GM21528 (cell line): Measurements from ENCODE around the gene GPR17.

ENCODE experiments used
- ATAC-seq: cut with Tn5 transposase; IDR thresholded peaks from one replicate; pipeline ENCODE4 v1.9.1; 2021; ENCODE audit warnings: mild to moderate bottlenecking, moderate library complexity; ENCODE audit not compliant: unreplicated experiment, low FRiP score

GPR17 gene

DNA sequence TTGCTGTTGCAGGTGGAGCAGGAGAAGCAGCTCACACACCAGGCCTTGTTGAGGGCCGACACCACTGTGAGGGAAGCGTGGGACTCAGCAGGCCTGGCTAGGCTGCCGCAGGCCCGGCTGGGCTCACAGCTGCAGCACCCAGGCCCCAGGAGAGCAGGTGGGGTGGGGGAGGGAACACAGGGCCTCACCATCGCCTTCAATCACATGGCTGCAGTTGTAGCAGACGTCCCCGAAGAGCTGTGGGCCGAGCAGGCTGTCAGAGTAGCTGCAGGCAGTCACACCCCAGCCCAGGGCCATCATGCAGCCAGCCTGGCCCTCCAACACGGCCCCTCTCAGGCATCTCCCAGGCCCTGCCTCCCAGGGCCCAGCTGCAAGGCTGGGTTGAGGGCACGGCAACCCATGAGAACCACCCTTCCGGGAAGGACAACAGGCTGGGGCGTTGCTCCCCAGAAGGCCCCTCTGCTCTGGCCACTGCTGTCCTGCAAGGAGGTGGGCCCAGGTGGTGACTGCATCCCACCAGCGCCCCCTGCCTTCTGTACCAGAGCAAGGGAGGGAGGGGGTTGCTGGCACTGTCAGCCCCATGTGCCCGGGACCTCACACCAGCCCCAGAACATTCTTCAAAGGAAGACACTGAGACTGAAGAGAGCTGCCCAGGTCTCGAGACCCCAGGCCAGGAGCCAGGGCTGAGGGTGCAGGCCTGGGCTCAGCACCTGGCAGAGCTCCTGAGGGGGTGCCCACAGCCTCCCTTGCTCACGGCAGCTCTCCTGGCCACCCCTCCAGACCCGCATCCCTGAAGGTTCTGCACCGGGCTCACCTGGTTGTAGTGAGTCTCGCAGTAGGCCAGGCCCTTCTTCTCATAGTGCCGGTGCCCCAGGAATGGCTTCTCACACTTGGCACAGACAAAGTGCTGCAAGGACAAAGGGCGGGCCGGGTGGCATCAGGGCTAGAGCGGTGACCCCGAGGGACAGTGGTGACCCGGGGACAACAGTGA is 5.6 kb upstream of the GPR17 start:
- no peak for ATAC-seq

DNA sequence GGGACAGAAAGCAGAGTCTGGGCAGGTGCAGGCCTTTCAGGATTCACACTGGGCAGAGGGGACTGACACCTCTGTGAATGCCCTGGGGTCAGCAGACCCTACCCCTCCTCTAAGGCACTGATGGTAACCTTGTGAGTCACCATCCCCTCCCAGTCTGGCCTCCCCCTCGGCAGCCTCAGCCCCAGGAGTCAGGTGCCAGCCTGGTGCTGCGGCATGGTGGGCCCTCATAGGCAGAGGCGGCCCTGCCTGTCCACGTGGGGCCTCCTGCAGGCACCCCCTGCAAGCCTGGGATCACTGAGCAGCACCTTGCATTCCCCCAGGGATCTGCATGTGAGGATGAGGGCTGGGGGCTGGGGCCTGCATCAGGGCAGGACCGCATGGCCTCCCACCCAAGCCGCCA is 4.8 kb upstream of the GPR17 start:
- no peak for ATAC-seq

DNA sequence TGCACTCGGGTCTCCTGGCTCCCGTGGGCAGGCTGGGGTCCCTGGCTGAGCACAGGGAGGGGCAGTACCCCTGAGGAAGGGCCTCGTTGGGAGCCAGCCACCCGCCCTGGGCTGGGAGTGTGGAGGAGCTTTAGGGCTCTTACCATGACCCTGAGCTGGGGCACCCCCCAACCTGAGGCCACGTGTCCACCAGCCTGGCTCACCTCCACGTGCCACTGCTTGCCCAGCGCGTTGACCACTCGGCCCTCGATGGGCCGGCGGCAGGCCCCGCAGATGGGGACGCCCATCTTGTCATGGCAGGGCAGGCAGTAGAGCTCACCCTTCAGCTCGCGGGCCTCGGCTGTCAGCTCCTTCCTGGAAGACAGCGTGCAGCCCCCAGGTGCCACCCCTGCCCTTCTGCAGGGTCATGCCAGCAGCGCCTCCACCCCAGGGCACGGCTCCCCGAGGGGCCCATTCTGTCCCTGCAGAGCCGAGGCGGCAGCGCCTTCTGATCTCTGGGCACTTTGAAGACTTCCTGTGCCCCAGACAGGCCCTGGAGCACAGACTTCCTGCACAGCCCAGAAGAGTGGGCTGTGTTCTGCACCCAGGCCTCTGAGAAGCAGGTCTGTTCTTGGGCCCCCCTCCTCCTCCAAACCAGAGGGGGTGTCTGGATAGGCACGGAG is 4.0 kb upstream of the GPR17 start:
- no peak for ATAC-seq

DNA sequence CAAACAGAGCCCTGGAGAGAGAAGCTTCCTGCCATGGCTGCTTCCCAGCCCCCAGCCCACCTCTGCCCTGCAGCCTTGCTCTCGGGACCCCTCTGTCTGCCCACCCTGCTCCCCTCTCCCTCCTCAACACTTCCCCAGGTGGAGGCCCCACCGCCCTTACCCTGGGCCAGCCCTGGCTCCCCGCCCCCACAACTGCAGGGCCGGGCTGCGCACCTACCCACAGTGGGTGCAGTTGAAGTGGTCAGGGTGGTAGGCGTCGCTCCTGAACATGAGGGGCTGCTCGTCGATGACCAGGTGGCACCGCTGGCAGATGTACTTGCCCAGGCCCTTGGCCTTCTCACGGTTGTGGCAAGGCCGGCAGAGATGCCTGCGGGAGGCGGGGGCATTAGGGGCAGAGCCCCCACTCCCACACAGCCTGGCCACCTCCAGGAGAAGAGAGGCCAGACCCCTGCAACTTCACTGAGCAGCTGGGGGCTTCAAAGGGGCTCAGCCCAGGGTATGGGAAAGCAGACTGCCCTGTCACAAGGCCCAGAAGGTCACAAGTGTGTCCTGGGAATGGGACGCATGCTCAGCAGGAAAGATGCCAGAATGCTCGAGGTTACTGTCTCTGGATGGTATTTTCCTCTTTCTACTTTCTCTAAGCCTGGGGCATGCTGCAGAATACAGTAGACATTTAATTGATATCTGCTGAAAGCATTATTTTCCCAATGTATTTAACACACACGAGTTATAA is 3.1 kb upstream of the GPR17 start:
- ATAC-seq, result no peak

DNA sequence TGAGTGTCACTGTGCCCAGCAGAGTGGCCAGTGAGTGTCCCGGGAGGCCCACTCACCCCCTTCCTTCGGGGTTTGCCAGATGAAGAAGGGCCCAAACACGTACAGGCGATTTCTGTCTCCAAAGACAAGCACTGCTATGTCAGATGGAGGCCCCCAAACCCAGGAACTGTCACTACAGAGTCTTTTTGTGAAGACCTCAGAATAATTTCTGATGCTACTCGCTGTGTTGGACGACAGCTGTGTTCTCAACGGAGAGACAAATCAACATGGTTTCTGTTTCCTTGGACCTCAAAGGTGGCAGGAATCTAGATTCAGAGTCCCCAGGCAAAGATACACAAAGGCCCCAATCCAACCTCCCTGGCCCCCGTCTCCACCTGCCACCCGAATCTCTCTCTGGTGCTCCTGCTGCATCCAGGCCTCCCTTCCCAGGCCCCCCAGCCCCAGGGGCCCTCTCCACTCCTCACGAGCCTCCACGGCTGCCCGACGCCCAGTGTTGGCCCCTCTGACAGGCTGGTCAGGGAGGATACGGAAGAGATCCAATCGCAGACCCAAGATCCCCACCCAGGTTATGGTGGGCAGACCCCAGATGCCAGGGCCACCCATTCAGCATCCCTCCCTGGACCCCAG is 2.4 kb upstream of the GPR17 start:
- no peak for ATAC-seq

DNA sequence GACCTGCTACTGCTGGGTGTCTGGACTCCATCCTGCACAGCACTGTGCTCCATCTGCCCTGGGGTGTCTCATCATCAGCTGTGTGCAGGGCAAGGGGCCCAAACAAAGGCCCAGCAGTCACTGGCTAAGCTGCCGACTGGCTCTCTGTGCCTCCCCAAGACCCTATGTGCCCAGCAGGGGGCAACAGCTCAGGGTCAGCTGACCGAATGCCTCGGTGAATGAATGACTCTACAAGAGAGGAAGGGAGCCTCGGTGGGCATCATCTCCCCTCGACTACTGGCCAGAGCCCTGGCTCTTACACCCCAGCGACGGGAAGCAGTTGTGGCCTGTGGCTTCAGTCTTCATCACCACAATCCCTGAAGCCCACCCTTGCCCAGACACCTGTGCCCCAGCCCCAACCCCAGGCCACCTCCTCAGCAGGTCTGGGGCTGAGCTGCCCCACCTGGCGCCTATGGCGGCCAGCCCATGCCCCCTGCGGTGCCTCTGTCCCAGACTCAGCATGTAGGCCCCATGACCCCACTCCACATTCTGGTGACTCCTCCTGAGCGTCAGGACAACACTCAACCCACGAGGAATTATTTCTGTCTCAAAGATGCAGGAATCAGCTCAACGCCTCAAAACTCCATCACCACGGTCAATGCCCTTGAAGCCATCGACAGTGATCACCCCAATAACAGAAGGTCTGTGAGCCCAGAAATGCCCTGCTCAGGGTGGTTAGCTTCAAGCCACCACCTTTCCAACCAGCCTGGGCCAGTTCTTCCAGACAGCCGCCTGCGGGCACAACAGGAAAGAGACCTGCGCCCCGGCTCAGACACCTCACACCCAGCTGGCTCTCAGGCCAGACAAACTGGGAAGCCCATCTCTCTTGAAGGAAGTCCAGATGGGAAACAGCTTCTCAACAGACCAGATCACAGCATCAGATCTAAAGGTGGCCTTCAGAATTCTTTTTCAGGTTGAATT is 1.6 kb upstream of the GPR17 start:
- no peak for ATAC-seq

DNA sequence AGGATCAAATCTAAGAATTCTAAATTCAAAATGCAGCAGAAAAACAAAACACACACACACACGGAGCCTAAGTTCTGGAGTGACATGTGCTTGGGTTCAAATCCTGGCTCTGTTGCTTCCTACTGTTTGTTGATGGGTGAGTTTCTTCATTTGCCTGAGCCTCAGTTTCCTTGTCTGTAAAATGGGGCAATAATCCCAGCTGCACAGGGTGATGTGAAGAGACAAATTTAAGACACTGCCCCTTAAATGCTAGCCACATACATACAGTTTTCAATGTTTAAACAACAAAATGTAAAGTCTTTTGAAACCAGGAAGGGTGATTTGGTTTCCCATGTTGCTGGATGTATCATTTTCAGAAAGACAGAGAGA is 943 bp upstream of the GPR17 start:
- no peak for ATAC-seq

DNA sequence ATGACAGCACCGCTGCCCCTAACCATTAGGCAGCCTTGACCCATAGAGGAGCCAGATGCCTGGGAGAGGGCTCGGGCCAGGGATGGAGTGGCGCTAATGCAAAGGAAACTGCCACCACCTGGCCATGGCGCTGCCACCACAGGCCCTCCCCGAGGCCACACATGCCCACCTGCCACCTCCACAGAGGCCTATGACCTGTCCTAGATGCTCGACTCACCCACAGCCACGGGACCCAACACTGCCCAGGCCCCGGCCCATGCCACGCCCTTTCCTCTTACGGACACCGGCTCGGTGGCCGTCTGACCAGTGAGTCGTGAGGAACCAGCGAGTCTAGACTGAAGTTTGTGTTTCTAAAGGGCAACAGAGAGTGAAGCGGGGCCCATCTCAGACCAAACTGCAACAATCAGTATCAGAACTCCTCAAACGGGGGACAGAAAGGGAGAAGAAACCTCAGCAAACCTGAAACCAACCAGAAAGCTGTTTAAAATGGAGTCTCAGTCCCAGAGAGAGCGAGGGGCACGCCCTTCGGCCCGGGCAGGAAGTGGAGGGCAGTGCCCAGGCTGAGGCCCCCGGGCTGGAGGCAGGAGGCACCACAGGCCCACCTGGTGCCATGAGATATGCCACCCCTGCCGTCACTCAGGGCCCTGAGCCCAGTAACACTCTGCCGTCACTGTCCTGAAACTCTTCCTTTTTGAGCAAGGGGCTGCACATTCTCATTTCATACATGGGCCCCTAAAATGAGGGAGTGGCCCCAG is 711 bp downstream of the GPR17 start:
- no peak for ATAC-seq

DNA sequence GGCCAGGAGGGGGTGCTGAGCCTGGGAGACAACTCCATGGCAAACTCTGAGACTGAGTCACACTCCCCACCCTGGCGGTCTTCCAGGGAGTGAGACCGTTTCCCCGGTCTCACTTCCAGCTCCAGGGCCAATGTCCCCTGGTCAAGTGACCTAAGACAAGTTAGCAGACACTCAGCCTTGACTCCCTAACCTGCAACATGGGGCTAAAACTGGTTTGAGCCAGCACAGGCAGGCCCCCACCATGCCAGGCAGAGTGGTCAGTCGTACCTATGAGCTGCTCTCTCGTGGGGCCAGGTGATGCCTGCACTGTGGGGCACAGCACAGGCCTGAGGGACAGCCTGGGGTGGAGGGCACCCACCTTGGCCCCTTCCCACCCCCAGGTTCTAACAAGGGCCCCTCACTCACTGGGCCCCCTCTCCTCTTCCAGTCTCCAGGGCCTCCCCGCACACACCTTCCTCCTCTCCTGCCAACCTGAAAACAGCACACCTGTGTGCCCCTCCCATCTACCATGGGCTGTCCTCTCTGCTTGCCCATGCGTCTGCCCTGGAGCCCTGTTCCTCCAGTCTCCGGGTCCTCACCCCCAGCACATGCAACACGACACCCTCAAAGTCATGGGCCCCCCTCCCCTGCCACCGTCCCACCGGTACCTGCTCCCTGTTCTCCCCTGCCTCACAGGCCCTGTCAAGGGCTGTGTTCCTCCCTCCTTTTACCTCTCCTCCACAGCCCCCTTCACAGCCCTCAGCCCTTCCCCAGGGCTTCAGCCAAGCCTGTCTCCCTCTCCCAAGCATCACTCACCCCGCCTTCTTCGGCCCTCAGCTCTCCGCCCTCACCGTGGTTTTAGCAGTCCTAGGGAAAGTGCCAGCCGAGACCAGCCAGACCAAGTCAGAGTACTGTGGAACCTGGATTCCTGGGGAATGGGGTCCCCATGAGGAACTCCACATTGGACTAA is 1.6 kb downstream of the GPR17 start:
- no peak for ATAC-seq

DNA sequence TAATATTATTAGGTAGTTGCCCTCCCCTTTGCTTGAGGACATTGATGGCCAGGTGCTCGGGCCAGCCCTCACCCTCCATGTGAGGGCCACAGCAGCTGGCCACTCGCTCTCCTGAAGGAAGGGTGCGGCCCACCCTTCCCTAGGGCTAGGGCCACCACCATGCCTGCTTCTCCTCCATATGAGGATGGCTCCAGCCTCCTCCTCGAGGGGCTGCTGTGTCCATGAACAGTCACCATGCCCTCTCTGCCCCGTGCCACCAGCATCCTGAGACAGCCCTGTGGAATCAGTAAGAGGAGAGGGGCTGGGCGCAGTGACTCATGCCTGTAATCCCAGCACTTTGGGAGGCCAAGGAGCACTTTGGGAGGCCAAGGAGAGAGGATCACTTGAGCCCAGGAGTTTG is 2.4 kb downstream of the GPR17 start:
- no peak for ATAC-seq

DNA sequence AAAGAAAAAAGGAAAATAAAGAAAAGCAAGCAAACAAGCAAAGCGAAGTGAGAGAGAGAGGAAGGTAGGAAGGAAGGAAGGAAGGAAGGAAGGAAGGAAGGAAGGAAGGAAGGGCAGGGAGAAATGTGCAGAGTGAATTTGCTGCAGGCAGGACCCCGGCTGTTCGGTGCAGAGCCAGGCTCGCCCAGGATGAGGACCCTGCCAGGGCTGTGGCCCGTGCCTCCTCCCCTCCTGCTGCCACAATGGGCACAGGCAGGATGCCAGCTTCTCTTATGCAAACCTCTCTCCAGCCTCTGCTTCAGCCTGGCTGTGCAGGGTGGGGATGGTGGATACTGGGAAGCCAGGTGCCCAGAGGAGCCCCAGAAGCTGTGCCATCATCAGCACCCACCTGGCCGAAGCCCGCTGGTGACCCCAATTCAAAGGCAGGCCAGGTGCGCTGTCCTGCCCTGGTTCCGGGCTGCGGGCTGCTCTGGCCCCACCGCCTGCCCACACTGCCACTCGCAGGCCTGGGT is 3.2 kb downstream of the GPR17 start:
- no peak for ATAC-seq

DNA sequence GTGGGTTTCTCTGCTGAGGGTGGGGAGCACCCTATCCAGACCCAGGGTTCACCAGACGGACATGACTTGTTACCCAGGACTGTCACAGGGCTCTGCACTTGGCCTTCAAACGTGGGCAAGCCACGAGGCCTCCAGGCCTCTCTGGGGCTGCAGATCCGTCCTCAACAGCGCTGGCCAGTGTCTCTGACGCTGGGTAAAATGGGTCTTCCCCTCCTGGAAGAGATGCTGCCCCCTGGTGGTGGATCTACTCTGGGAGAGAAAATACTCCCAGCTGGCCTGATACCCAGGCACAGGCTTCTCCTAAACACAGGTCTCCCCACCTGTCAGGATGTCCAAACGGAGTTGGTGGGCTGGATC is 3.7 kb downstream of the GPR17 start:
- ATAC-seq, result no peak

DNA sequence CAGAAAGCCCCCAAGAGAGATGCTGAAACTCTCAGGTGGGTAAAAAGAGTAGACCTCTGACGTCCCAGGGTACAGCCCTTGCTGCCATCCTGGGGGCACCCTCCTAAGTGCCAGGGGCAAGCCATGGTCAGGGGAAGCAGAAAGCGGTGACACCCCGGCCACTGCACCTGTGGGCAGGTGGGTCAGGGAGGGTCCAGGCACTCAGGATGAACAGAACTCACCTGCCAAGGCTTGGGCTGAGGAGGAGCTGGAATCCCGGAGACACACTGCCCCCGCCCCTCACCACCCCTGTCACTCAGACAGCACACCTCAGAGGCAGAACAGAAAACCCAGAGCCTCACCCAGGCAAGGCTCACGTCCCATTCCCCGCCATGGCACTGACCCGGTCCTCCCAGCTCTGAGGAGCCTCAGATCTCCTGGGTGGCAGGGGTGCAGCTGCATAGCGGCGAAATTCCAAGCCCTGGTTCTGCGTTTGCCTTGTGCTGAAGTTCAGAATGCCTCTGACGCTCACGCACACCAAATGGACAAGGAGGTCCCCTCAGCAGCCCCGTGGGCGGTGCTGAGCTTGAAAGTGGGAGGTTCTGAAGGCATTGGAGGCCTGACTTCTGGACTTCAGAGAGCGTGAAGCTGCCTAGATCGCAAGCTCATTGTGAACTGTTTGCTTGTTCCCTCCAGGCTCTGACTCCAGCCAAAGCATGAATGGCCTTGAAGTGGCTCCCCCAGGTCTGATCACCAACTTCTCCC is 4.3 kb downstream of the GPR17 start:
- no peak for ATAC-seq

DNA sequence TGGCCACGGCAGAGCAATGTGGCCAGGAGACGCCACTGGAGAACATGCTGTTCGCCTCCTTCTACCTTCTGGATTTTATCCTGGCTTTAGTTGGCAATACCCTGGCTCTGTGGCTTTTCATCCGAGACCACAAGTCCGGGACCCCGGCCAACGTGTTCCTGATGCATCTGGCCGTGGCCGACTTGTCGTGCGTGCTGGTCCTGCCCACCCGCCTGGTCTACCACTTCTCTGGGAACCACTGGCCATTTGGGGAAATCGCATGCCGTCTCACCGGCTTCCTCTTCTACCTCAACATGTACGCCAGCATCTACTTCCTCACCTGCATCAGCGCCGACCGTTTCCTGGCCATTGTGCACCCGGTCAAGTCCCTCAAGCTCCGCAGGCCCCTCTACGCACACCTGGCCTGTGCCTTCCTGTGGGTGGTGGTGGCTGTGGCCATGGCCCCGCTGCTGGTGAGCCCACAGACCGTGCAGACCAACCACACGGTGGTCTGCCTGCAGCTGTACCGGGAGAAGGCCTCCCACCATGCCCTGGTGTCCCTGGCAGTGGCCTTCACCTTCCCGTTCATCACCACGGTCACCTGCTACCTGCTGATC is 4.9 kb downstream of the GPR17 start:
- ATAC-seq, result no peak

DNA sequence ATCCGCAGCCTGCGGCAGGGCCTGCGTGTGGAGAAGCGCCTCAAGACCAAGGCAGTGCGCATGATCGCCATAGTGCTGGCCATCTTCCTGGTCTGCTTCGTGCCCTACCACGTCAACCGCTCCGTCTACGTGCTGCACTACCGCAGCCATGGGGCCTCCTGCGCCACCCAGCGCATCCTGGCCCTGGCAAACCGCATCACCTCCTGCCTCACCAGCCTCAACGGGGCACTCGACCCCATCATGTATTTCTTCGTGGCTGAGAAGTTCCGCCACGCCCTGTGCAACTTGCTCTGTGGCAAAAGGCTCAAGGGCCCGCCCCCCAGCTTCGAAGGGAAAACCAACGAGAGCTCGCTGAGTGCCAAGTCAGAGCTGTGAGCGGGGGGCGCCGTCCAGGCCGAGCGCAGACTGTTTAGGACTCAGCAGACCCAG is 5.4 kb downstream of the GPR17 start:
- no peak for ATAC-seq

DNA sequence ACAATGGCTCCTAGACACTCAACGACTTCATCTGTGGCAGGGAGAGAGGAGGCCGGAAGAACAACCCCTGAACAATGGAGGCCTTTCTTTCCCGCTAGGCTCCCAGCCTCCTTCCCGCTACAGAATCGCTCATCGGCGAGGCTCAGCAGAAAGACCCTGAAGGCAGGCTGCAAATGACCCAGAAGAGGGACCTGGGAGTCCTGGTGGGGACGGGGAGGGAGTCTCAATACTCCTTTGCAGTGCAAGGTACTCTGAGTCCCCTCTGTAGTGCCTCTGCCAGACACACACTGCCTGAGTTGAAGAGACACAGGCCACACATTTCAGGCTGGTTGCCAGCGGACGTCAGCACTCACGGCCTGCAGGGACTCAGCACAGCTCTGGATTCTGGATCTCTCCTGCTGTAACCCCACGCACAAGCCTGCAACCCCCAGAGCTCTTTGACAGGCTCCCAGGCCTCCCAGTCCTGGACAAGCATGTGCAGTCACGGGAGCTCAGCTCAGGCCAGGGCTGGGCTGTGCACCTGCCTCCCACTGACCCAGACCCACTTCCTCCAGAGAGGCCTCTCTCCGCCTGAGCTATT is 6.1 kb downstream of the GPR17 start:
- no peak for ATAC-seq
